ENCODE measurements around the gene LRP5.

- TF ChIP-seq USF1 (CRISPR knock-in tag; IDR thresholded peaks at IDR 0.05) (no peak), CTCF (IDR thresholded peaks at IDR 0.05) (no peak), ZNF512 (CRISPR knock-in tag; IDR thresholded peaks at IDR 0.05; ENCODE audit: borderline replicate concordance) (no peak), CREB1 (CRISPR knock-in tag; IDR thresholded peaks at IDR 0.05) (no peak), ARID4B (CRISPR knock-in tag; IDR thresholded peaks at IDR 0.05; ENCODE audit: borderline replicate concordance) (no peak)
Observed at GRCh38 chr11:68424981-68425865, 112.8 kb downstream of the LRP5 start.

Data from WTC11 (cell line).